ENCODE measurements around the gene LDB2. TPM values are rescaled to one million over a fixed set of nuclear protein-coding genes. Genes with fewer than 3 reads are reported as not detected.

LDB2 gene
- total RNA-seq, 1 donor from 2014 or later, result 4.9 TPM

DNA sequence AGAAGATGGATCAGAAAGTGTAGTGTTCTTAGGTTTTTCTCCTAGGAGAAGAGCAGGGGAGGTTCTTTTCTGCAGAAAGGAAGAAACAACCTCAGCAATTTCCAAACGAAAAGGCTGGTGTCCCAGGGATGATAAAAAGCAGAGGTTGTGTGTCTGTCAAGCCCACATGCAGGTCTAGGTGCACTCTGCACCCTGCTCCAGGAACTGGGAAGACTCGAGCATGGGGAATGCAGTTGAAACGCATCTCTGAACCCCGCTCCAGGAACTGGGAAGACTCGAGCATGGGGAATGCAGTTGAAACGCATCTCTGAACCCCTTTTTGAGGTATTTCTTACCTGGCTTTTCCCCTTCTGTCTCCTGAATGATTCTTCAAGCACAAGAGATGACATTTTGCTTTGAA, 171.2 kb downstream of the LDB2 start:
- Mint-ChIP-seq H3K9me3 (ENCODE audit: unreplicated experiment) (peaks cover 4% of the 10 kb centered on the region), H3K27me3 (ENCODE audit: low read depth, unreplicated experiment) (no peaks in the 10 kb centered on the region), H3K27ac (ENCODE audit: unreplicated experiment) (no peak overlapping the region), H3K4me3 (ENCODE audit: unreplicated experiment) (no peak overlapping the region), H3K4me1 (ENCODE audit: low read depth, unreplicated experiment) (peaks cover 2% of the 10 kb centered on the region), H3K36me3 (ENCODE audit: low read depth, unreplicated experiment) (no peaks in the 10 kb centered on the region)
- Histone ChIP-seq H3K4me1 (ENCODE audit: insufficient read depth, low read length) (peaks cover 9% of the 10 kb centered on the region), H3K27me3 (ENCODE audit: insufficient read depth, low read length) (no peaks in the 10 kb centered on the region), H3K27ac (ENCODE audit: low read depth, low read length) (no peak overlapping the region), H3K4me3 (ENCODE audit: insufficient read depth, low read depth, low read length) (no peak overlapping the region), H3K9ac (ENCODE audit: low read length) (no peak overlapping the region), H3K9me3 (ENCODE audit: insufficient read depth, low read depth, low read length) (peaks cover 2% of the 10 kb centered on the region), H3K36me3 (ENCODE audit: insufficient read depth, low read length) (no peaks in the 10 kb centered on the region), H2AFZ (ENCODE audit: low read depth, low read length) (no peak overlapping the region), H4K20me1 (ENCODE audit: insufficient read depth, low read length) (no peaks in the 10 kb centered on the region), H3K79me2 (ENCODE audit: insufficient read depth, low read length) (no peaks in the 10 kb centered on the region), H3K4me2 (ENCODE audit: low read length) (no peak overlapping the region)
- no peak for DNase-seq (ENCODE audit: low read depth)
- TF ChIP-seq, protein P1, sequence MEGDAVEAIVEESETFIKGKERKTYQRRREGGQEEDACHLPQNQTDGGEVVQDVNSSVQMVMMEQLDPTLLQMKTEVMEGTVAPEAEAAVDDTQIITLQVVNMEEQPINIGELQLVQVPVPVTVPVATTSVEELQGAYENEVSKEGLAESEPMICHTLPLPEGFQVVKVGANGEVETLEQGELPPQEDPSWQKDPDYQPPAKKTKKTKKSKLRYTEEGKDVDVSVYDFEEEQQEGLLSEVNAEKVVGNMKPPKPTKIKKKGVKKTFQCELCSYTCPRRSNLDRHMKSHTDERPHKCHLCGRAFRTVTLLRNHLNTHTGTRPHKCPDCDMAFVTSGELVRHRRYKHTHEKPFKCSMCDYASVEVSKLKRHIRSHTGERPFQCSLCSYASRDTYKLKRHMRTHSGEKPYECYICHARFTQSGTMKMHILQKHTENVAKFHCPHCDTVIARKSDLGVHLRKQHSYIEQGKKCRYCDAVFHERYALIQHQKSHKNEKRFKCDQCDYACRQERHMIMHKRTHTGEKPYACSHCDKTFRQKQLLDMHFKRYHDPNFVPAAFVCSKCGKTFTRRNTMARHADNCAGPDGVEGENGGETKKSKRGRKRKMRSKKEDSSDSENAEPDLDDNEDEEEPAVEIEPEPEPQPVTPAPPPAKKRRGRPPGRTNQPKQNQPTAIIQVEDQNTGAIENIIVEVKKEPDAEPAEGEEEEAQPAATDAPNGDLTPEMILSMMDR (IDR thresholded peaks at IDR 0.05; ENCODE audit: insufficient read depth, low read depth, low read length), result no peak
- no peak for TF ChIP-seq EZH2 (IDR thresholded peaks at IDR 0.05; ENCODE audit: insufficient read depth, low read length)
- FAIRE-seq, result no peak

DNA sequence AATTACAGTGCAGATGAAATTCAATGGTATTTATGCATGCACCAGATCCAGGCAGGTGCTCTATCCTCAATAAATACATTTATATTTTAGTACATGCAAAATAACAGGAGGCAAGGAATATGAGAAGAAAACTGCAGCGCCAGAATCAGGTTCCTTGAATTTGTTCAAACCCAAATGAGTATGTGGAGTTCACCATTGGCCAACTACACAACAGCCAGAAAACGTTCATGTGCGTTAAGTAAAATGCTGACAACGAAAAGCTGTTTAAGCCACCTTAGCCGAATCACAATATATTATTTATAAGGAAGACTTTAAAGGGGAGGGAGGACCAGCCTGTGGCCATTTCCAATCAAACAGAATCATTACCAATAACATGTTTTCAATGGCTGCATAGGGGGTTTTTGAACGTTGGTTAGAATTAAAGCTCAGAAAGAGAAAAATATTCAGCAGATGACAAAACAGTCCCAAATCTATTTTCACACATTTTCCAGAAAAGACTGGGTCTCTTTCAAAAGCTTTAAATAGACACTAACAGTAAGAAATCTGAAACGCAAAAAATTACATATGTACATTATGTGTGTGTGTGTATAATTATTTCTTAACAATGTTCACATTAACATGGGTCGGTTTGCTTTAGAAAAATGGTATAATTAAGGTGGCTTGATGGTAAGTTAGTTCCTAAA, 171.9 kb downstream of the LDB2 start:
- no peak overlapping the region for H3K27ac Mint-ChIP-seq (ENCODE audit: unreplicated experiment)
- H3K4me3 Mint-ChIP-seq (ENCODE audit: unreplicated experiment), result no peak overlapping the region
- Histone ChIP-seq H4K20me1 (ENCODE audit: insufficient read depth, low read length) (no peaks in the 10 kb centered on the region), H3K36me3 (ENCODE audit: insufficient read depth, low read length) (no peaks in the 10 kb centered on the region), H3K27me3 (ENCODE audit: insufficient read depth, low read length) (no peaks in the 10 kb centered on the region), H3K4me2 (ENCODE audit: low read length) (no peak overlapping the region), H3K79me2 (ENCODE audit: insufficient read depth, low read length) (no peaks in the 10 kb centered on the region), H3K9me3 (ENCODE audit: insufficient read depth, low read depth, low read length) (peaks cover 2% of the 10 kb centered on the region), H3K4me1 (ENCODE audit: insufficient read depth, low read length) (peaks cover 13% of the 10 kb centered on the region), H3K4me3 (ENCODE audit: insufficient read depth, low read depth, low read length) (no peak overlapping the region), H3K9ac (ENCODE audit: low read length) (no peak overlapping the region), H2AFZ (ENCODE audit: low read depth, low read length) (no peak overlapping the region), H3K27ac (ENCODE audit: low read depth, low read length) (no peak overlapping the region)
- DNase-seq (ENCODE audit: low read depth) (no peak), FAIRE-seq (no peak)
- H3K9me3 Mint-ChIP-seq (ENCODE audit: unreplicated experiment), result peaks cover 4% of the 10 kb centered on the region
- H3K27me3 Mint-ChIP-seq (ENCODE audit: low read depth, unreplicated experiment), result no peaks in the 10 kb centered on the region
- TF ChIP-seq, protein P1 (IDR thresholded peaks at IDR 0.05; ENCODE audit: insufficient read depth, low read depth, low read length), result no peak
- no peak for TF ChIP-seq EZH2 (IDR thresholded peaks at IDR 0.05; ENCODE audit: insufficient read depth, low read length)
- no peaks in the 10 kb centered on the region for H3K36me3 Mint-ChIP-seq (ENCODE audit: low read depth, unreplicated experiment)
- no peaks in the 10 kb centered on the region for H3K4me1 Mint-ChIP-seq (ENCODE audit: low read depth, unreplicated experiment)

DNA sequence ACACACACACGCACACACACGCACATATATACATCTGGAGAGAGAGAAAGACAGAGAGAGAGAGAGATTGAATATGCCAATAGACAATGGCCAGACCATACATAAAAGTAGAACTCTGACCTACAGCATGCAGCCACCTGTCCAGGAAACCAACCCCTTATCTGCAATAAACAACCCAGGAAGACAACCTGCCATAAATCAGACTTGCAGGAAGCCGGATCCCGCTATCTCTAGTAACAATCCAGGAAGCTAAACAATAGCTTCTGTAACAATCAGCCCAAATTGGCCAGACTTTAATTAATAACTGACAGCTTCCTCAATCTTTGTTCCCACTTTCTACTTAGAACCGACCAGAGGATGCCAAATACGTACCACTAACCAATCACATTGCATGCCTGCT, 173.2 kb downstream of the LDB2 start:
- Mint-ChIP-seq H3K9me3 (ENCODE audit: unreplicated experiment) (peaks cover 4% of the 10 kb centered on the region), H3K36me3 (ENCODE audit: low read depth, unreplicated experiment) (no peaks in the 10 kb centered on the region), H3K4me3 (ENCODE audit: unreplicated experiment) (no peak overlapping the region), H3K27ac (ENCODE audit: unreplicated experiment) (peak overlapping the region; percentile 16), H3K27me3 (ENCODE audit: low read depth, unreplicated experiment) (no peaks in the 10 kb centered on the region), H3K4me1 (ENCODE audit: low read depth, unreplicated experiment) (no peaks in the 10 kb centered on the region)
- Histone ChIP-seq H3K4me3 (ENCODE audit: insufficient read depth, low read depth, low read length) (no peak overlapping the region), H3K27ac (ENCODE audit: low read depth, low read length) (no peak overlapping the region), H3K27me3 (ENCODE audit: insufficient read depth, low read length) (no peaks in the 10 kb centered on the region), H4K20me1 (ENCODE audit: insufficient read depth, low read length) (no peaks in the 10 kb centered on the region), H3K4me2 (ENCODE audit: low read length) (no peak overlapping the region), H3K9me3 (ENCODE audit: insufficient read depth, low read depth, low read length) (peaks cover 2% of the 10 kb centered on the region), H3K4me1 (ENCODE audit: insufficient read depth, low read length) (peaks cover 21% of the 10 kb centered on the region), H3K9ac (ENCODE audit: low read length) (no peak overlapping the region), H2AFZ (ENCODE audit: low read depth, low read length) (no peak overlapping the region), H3K79me2 (ENCODE audit: insufficient read depth, low read length) (no peaks in the 10 kb centered on the region), H3K36me3 (ENCODE audit: insufficient read depth, low read length) (no peaks in the 10 kb centered on the region)
- TF ChIP-seq, protein P1 (IDR thresholded peaks at IDR 0.05; ENCODE audit: insufficient read depth, low read depth, low read length), result no peak
- TF ChIP-seq EZH2 (IDR thresholded peaks at IDR 0.05; ENCODE audit: insufficient read depth, low read length), result no peak
- DNase-seq (ENCODE audit: low read depth), result no peak
- no peak for FAIRE-seq

All from astrocyte (in vitro differentiated cells and primary cell).